Measurements from ENCODE around the gene DEPDC1B. TPM values are rescaled to one million over a fixed set of nuclear protein-coding genes. Genes with fewer than 3 reads are reported as not detected.

The DEPDC1B gene
- total and polyA plus RNA-seq, 2 experiments from 2014 or later = 38.3 to 67.9 TPM

DNA sequence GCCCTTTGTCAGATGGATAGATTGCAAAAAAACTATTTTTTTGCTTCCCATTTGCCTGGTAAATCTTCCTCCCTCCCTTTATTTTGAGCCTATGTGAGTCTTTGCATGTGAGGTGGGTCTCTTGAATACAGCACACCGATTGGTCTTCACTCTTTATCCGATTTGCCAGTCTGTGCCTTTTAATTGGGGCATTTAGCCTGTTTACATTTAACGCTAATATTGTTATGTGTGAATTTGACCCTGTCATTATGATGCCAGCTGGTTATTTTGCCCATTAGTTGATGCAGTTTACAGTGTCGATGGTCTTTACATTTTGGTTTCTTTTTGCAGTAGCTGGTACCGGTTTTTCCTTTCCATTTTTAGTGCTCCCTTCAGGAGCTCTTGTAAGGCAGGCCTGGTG, 13.0 kb upstream of the DEPDC1B start:
- Mint-ChIP-seq H3K27me3 (ENCODE audit: insufficient read depth, low read depth, poor library complexity) (peaks cover 4% of the 10 kb centered on the region), H3K36me3 (ENCODE audit: low read depth) (peaks cover 4% of the 10 kb centered on the region; the same call in 1 of the 3 replicates), H3K27ac (no peak overlapping the region), H3K9me3 (peaks cover 11% of the 10 kb centered on the region), H3K4me3 (no peak overlapping the region), H3K4me1 (no peaks in the 10 kb centered on the region)
- no peak for TF ChIP-seq JUNB (IDR thresholded peaks at IDR 0.05; ENCODE audit: unreplicated experiment)
- TF ChIP-seq EZH2phosphoT487 (IDR thresholded peaks at IDR 0.05; ENCODE audit: unreplicated experiment) = no peak
- no peak for TF ChIP-seq NANOG (IDR thresholded peaks at IDR 0.05; ENCODE audit: borderline replicate concordance)
- TF ChIP-seq, protein P1, sequence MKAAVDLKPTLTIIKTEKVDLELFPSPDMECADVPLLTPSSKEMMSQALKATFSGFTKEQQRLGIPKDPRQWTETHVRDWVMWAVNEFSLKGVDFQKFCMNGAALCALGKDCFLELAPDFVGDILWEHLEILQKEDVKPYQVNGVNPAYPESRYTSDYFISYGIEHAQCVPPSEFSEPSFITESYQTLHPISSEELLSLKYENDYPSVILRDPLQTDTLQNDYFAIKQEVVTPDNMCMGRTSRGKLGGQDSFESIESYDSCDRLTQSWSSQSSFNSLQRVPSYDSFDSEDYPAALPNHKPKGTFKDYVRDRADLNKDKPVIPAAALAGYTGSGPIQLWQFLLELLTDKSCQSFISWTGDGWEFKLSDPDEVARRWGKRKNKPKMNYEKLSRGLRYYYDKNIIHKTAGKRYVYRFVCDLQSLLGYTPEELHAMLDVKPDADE (IDR thresholded peaks at IDR 0.05) = no peak
- TF ChIP-seq STAT1 (IDR thresholded peaks at IDR 0.05; ENCODE audit: unreplicated experiment) = no peak
- no peak for TF ChIP-seq ZNF114 (CRISPR knock-in tag; IDR thresholded peaks at IDR 0.05)
- no peak for TF ChIP-seq REST (IDR thresholded peaks at IDR 0.05; ENCODE audit: unreplicated experiment)
- TF ChIP-seq CREB1 (CRISPR knock-in tag; IDR thresholded peaks at IDR 0.05; ENCODE audit: low read depth) = no peak
- TF ChIP-seq POLR2AphosphoS5 (IDR thresholded peaks at IDR 0.05; ENCODE audit: low read depth) = no peak
- TF ChIP-seq EZH2 (IDR thresholded peaks at IDR 0.05; ENCODE audit: low read depth, unreplicated experiment) = no peak
- TF ChIP-seq CTCF (conservative IDR thresholded peaks at IDR 0.05; ENCODE audit: low read depth in 2 of 2) = no peak
- no peak for TF ChIP-seq ZNF331 (CRISPR knock-in tag; IDR thresholded peaks at IDR 0.05; ENCODE audit: low read depth)
- TF ChIP-seq, protein P2, sequence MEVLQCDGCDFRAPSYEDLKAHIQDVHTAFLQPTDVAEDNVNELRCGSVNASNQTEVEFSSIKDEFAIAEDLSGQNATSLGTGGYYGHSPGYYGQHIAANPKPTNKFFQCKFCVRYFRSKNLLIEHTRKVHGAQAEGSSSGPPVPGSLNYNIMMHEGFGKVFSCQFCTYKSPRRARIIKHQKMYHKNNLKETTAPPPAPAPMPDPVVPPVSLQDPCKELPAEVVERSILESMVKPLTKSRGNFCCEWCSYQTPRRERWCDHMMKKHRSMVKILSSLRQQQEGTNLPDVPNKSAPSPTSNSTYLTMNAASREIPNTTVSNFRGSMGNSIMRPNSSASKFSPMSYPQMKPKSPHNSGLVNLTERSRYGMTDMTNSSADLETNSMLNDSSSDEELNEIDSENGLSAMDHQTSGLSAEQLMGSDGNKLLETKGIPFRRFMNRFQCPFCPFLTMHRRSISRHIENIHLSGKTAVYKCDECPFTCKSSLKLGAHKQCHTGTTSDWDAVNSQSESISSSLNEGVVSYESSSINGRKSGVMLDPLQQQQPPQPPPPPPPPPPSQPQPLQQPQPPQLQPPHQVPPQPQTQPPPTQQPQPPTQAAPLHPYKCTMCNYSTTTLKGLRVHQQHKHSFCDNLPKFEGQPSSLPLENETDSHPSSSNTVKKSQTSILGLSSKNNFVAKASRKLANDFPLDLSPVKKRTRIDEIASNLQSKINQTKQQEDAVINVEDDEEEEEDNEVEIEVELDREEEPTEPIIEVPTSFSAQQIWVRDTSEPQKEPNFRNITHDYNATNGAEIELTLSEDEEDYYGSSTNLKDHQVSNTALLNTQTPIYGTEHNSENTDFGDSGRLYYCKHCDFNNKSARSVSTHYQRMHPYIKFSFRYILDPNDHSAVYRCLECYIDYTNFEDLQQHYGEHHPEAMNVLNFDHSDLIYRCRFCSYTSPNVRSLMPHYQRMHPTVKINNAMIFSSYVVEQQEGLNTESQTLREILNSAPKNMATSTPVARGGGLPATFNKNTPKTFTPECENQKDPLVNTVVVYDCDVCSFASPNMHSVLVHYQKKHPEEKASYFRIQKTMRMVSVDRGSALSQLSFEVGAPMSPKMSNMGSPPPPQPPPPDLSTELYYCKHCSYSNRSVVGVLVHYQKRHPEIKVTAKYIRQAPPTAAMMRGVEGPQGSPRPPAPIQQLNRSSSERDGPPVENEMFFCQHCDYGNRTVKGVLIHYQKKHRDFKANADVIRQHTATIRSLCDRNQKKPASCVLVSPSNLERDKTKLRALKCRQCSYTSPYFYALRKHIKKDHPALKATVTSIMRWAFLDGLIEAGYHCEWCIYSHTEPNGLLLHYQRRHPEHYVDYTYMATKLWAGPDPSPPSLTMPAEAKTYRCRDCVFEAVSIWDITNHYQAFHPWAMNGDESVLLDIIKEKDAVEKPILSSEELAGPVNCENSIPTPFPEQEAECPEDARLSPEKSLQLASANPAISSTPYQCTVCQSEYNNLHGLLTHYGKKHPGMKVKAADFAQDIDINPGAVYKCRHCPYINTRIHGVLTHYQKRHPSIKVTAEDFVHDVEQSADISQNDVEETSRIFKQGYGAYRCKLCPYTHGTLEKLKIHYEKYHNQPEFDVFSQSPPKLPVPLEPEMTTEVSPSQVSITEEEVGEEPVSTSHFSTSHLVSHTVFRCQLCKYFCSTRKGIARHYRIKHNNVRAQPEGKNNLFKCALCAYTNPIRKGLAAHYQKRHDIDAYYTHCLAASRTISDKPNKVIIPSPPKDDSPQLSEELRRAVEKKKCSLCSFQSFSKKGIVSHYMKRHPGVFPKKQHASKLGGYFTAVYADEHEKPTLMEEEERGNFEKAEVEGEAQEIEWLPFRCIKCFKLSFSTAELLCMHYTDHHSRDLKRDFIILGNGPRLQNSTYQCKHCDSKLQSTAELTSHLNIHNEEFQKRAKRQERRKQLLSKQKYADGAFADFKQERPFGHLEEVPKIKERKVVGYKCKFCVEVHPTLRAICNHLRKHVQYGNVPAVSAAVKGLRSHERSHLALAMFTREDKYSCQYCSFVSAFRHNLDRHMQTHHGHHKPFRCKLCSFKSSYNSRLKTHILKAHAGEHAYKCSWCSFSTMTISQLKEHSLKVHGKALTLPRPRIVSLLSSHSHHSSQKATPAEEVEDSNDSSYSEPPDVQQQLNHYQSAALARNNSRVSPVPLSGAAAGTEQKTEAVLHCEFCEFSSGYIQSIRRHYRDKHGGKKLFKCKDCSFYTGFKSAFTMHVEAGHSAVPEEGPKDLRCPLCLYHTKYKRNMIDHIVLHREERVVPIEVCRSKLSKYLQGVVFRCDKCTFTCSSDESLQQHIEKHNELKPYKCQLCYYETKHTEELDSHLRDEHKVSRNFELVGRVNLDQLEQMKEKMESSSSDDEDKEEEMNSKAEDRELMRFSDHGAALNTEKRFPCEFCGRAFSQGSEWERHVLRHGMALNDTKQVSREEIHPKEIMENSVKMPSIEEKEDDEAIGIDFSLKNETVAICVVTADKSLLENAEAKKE (CRISPR knock-in tag; IDR thresholded peaks at IDR 0.05) = no peak
- H3K9me2 ChIP-seq (ENCODE audit: insufficient read depth) = no peaks in the 10 kb centered on the region
- ATAC-seq = no peak
- no peaks in the 10 kb centered on the region for H3F3A ChIP-seq (replicated peaks; ENCODE audit: low read depth)
- H4K20me1 ChIP-seq (replicated peaks; ENCODE audit: insufficient read depth) = no peaks in the 10 kb centered on the region
- no peak overlapping the region for H3K4me2 ChIP-seq
- no peaks in the 10 kb centered on the region for H3K4me1 ChIP-seq (ENCODE audit: insufficient read depth)
- no peak overlapping the region for H3K4me3 ChIP-seq
- H3K36me3 ChIP-seq (ENCODE audit: insufficient read depth) = no peaks in the 10 kb centered on the region
- H3K79me2 ChIP-seq (replicated peaks; ENCODE audit: insufficient read depth) = no peaks in the 10 kb centered on the region
- no peaks in the 10 kb centered on the region for H3K27me3 ChIP-seq (ENCODE audit: insufficient read depth)
- DNase-seq (ENCODE audit: low spot score) = no peak
- no peak overlapping the region for H2AFZ ChIP-seq
- H3K27ac ChIP-seq (ENCODE audit: low read depth) = no peak overlapping the region

All from GM23338 (cell line).